Activated T-helper 2 cell treated with anti-CD3 and anti-CD28 coated beads, Interferon-gamma antibody, Interleukin-2, Interleukin-4, amounts not matched to agents 10 μg/mL and 5 μg/mL and 100 μg/mL, durations not matched to agents 14 hours and 24 hours and 36 hours (primary cell): ENCODE data around the gene TLX2. TPM values are rescaled to one million over a fixed set of nuclear protein-coding genes. Genes with fewer than 3 reads are reported as not detected.
A peak's percentile ranks its signal among the peaks of the same experiment; 100 is the strongest.

Experiments used
- DNase-seq: peaks from one replicate; pipeline ENCODE4 v3.0.0; 2021; ENCODE audit warnings: low spot score
- H3K27ac Mint-ChIP-seq: one replicate; pipeline ENCODE4 v1.8.0; 2021; ENCODE audit warnings: mixed read lengths
- H3K27me3 Mint-ChIP-seq: one replicate; pipeline ENCODE4 v1.8.0; 2021; ENCODE audit warnings: low read depth, mixed read lengths
- H3K36me3 Mint-ChIP-seq: one replicate; pipeline ENCODE4 v1.8.0; 2021; ENCODE audit warnings: low read depth, mixed read lengths
- H3K4me1 Mint-ChIP-seq: one replicate; pipeline ENCODE4 v1.8.0; 2021; ENCODE audit warnings: low read depth, mixed read lengths
- H3K4me3 Mint-ChIP-seq: one replicate; pipeline ENCODE4 v1.8.0; 2021; ENCODE audit warnings: low read depth, mild to moderate bottlenecking, moderate library complexity, mixed read lengths
- H3K9me3 Mint-ChIP-seq: one replicate; pipeline ENCODE4 v1.8.0; 2021; ENCODE audit warnings: mixed read lengths
- intact Hi-C: fragments of 100-400 bp; cut with micrococcal nuclease; formaldehyde crosslinking; loops from one replicate; pipeline ENCODE4 v1.15.1; 2023
- total RNA-seq: library from RNA; stranded (reverse); gene quantifications from 2 replicates; pipeline ENCODE4 v1.2.3, GENCODE V29; 2022

Gene TLX2
- total RNA-seq, 1 donor from 2014 or later = 0.82 TPM

GRCh38 chr2:74507926-74508520 lies 6.2 kb upstream of the TLX2 start:
- Mint-ChIP-seq H3K9me3 (no peaks in the 10 kb centered on the region), H3K27ac (peak overlapping the region; percentile 100), H3K4me1 (peaks cover 47% of the 10 kb centered on the region), H3K4me3 (peak overlapping the region; percentile 97), H3K27me3 (peaks cover 25% of the 10 kb centered on the region), H3K36me3 (peaks cover 36% of the 10 kb centered on the region)
- DNase-seq = no peak
- intact Hi-C loops = loop anchor here (1.0 kb wide), 2 partner anchors 21 to 50 kb away; partner anchors contain the start of genes AUP1, HTRA2 and WBP1

- H3K27me3 Mint-ChIP-seq = peaks cover 33% of the 10 kb centered on the region
- no peaks in the 10 kb centered on the region for H3K9me3 Mint-ChIP-seq
- H3K36me3 Mint-ChIP-seq = peaks cover 22% of the 10 kb centered on the region
- H3K4me1 Mint-ChIP-seq = peaks cover 35% of the 10 kb centered on the region
- no peak for DNase-seq
- intact Hi-C loops = no loop called here
- H3K27ac Mint-ChIP-seq = no peak overlapping the region
- H3K4me3 Mint-ChIP-seq = no peak overlapping the region
Measured at GRCh38 chr2:74510272-74510671, 4.0 kb upstream of the TLX2 start.

- intact Hi-C loops = no loop called here
- Mint-ChIP-seq H3K36me3 (peaks cover 19% of the 10 kb centered on the region), H3K4me1 (peaks cover 35% of the 10 kb centered on the region), H3K4me3 (no peak overlapping the region), H3K9me3 (no peaks in the 10 kb centered on the region), H3K27ac (no peak overlapping the region), H3K27me3 (peaks cover 37% of the 10 kb centered on the region)
- DNase-seq = no peak
Measured at GRCh38 chr2:74511104-74511989, 2.9 kb upstream of the TLX2 start.

GRCh38 chr2:74512744-74513604 lies 1.3 kb upstream of the TLX2 start:
- intact Hi-C loops = no loop called here
- Mint-ChIP-seq H3K4me1 (peaks cover 31% of the 10 kb centered on the region), H3K36me3 (peaks cover 14% of the 10 kb centered on the region), H3K4me3 (peak overlapping the region; percentile 51), H3K27me3 (peaks cover 50% of the 10 kb centered on the region), H3K9me3 (no peaks in the 10 kb centered on the region), H3K27ac (no peak overlapping the region)
- no peak for DNase-seq

- peak overlapping the region; percentile 51 for H3K4me3 Mint-ChIP-seq
- peaks cover 54% of the 10 kb centered on the region for H3K27me3 Mint-ChIP-seq
- DNase-seq = no peak
- peaks cover 14% of the 10 kb centered on the region for H3K36me3 Mint-ChIP-seq
- H3K27ac Mint-ChIP-seq = no peak overlapping the region
- intact Hi-C loops = loop anchor here (1.0 to 2.0 kb wide), 2 partner anchors 14 to 15 kb away; partner anchors contain the start of genes AUP1, HTRA2 and LBX2
- H3K4me1 Mint-ChIP-seq = peaks cover 25% of the 10 kb centered on the region
- H3K9me3 Mint-ChIP-seq = no peaks in the 10 kb centered on the region
Measured at GRCh38 chr2:74513605-74514367, 464 bp upstream of the TLX2 start.

- H3K9me3 Mint-ChIP-seq = no peaks in the 10 kb centered on the region
- H3K4me1 Mint-ChIP-seq = peaks cover 20% of the 10 kb centered on the region
- peaks cover 14% of the 10 kb centered on the region for H3K36me3 Mint-ChIP-seq
- no peak overlapping the region for H3K27ac Mint-ChIP-seq
- intact Hi-C loops = loop anchor here (2.0 kb wide), 1 partner anchor 13 kb away; the partner anchor contains the start of genes AUP1 and HTRA2
- H3K4me3 Mint-ChIP-seq = peak overlapping the region; percentile 77
- H3K27me3 Mint-ChIP-seq = peaks cover 62% of the 10 kb centered on the region
- DNase-seq = no peak
Measured at GRCh38 chr2:74515271-74515980, 1.2 kb downstream of the TLX2 start.

GRCh38 chr2:74515981-74516633 lies 1.9 kb downstream of the TLX2 start:
- H3K4me3 Mint-ChIP-seq = peak overlapping the region; percentile 68
- no peaks in the 10 kb centered on the region for H3K9me3 Mint-ChIP-seq
- H3K36me3 Mint-ChIP-seq = peaks cover 14% of the 10 kb centered on the region
- H3K4me1 Mint-ChIP-seq = peaks cover 15% of the 10 kb centered on the region
- no peak overlapping the region for H3K27ac Mint-ChIP-seq
- peaks cover 60% of the 10 kb centered on the region for H3K27me3 Mint-ChIP-seq
- intact Hi-C loops = loop anchor here (2.0 kb wide), 1 partner anchor 13 kb away; the partner anchor contains the start of genes AUP1 and HTRA2
- DNase-seq = peak; percentile 65

- intact Hi-C loops = no loop called here
- Mint-ChIP-seq H3K9me3 (no peaks in the 10 kb centered on the region), H3K27ac (no peak overlapping the region), H3K4me3 (peak overlapping the region; percentile 68), H3K27me3 (peaks cover 54% of the 10 kb centered on the region), H3K36me3 (peaks cover 14% of the 10 kb centered on the region), H3K4me1 (peaks cover 13% of the 10 kb centered on the region)
- no peak for DNase-seq
Measured at GRCh38 chr2:74516650-74517049, 2.4 kb downstream of the TLX2 start.

- Mint-ChIP-seq H3K36me3 (peaks cover 23% of the 10 kb centered on the region), H3K4me1 (peaks cover 14% of the 10 kb centered on the region), H3K27me3 (peaks cover 25% of the 10 kb centered on the region), H3K4me3 (no peak overlapping the region), H3K9me3 (no peaks in the 10 kb centered on the region), H3K27ac (no peak overlapping the region)
- intact Hi-C loops = no loop called here
- DNase-seq = no peak
Measured at GRCh38 chr2:74522516-74522915, 8.3 kb downstream of the TLX2 start.

- Mint-ChIP-seq H3K27me3 (peaks cover 17% of the 10 kb centered on the region), H3K4me1 (peaks cover 20% of the 10 kb centered on the region), H3K4me3 (no peak overlapping the region), H3K36me3 (peaks cover 38% of the 10 kb centered on the region), H3K9me3 (no peaks in the 10 kb centered on the region), H3K27ac (no peak overlapping the region)
- intact Hi-C loops = no loop called here
- no peak for DNase-seq
Measured at GRCh38 chr2:74524005-74524404, 9.8 kb downstream of the TLX2 start.
